H1 (cell line): Measurements from ENCODE around the gene BAG2. TPM values are rescaled to one million over a fixed set of nuclear protein-coding genes. Genes with fewer than 3 reads are reported as not detected.

Source experiments
- CTCF ChIA-PET: fragments of 300-600 bp; sonication (Branson Sonifier 250); formaldehyde crosslinking; loops from one replicate; lab custom pipeline; 2021; ENCODE audit not compliant: partially characterized antibody; lab: Charles Lee
- POLR2A ChIA-PET: fragments of 300-600 bp; sonication (Branson Sonifier 250); formaldehyde crosslinking; loops from one replicate; lab custom pipeline; 2021; ENCODE audit warnings: inconsistent platforms; ENCODE audit not compliant: partially characterized antibody; lab: Charles Lee
- DNase-seq, 2 experiments: peaks; one replicate each; pipeline versions ENCODE4 v3.0.0 to v3.0.0-alpha.2; 2010 to 2022; ENCODE audit warnings: low spot score in 2 of 2, low read depth in 1 of 2, mixed read lengths in 1 of 2
- FAIRE-seq: peaks from 2 replicates; lab custom pipeline; 2011; peaks lifted over from hg19 to GRCh38; lab: Jason Lieb, UNC
- H2AFZ ChIP-seq: 2 replicates; pipeline ENCODE4 v1.8.1; 2012; ENCODE audit warnings: low read length, inconsistent platforms
- H2AK5ac ChIP-seq: 2 replicates; pipeline ENCODE4 v1.6.1; 2013; ENCODE audit warnings: low read depth, low read length
- H2BK120ac ChIP-seq: replicated peaks from 2 replicates; pipeline ENCODE3; 2013; ENCODE audit warnings: low read depth, low read length, inconsistent platforms
- H2BK12ac ChIP-seq: 2 replicates; pipeline ENCODE4 v1.6.1; 2013; ENCODE audit warnings: low read depth, low read length
- H2BK15ac ChIP-seq: 2 replicates; pipeline ENCODE4 v1.6.1; 2013; ENCODE audit warnings: low read length
- H2BK20ac ChIP-seq: 2 replicates; pipeline ENCODE4 v1.6.1; 2013; ENCODE audit warnings: low read length
- H2BK5ac ChIP-seq: 2 replicates; pipeline ENCODE4 v1.6.1; 2013; ENCODE audit warnings: low read depth, low read length
- H3K14ac ChIP-seq: 2 replicates; pipeline ENCODE4 v1.6.1; 2013; ENCODE audit warnings: inconsistent platforms; ENCODE audit not compliant: insufficient read length
- H3K18ac ChIP-seq: 2 replicates; pipeline ENCODE4 v1.6.1; 2013; ENCODE audit warnings: low read length; ENCODE audit errors: extremely low read depth
- H3K23ac ChIP-seq: 2 replicates; pipeline ENCODE4 v1.6.1; 2013; ENCODE audit warnings: inconsistent platforms; ENCODE audit not compliant: insufficient read length
- H3K23me2 ChIP-seq: 2 replicates; pipeline ENCODE4 v1.6.1; 2013; ENCODE audit warnings: low read depth, low read length
- H3K27ac ChIP-seq: 2 replicates; pipeline ENCODE4 v1.6.1; 2011; ENCODE audit warnings: low read depth, low read length, inconsistent platforms
- H3K27me3 ChIP-seq, 4 experiments: replicated peaks in 1 of 4; 1 replicate in 1 of 4; 2 replicates in 3 of 4; pipeline versions ENCODE4 v1.6.1 to v1.8.1; 2011 to 2013; ENCODE audit warnings: low read length in 3 of 4, mild to moderate bottlenecking in 3 of 4, inconsistent platforms in 2 of 4, mixed read lengths in 2 of 4, moderate library complexity in 1 of 4; ENCODE audit not compliant: control insufficient read depth in 3 of 4, insufficient read depth in 3 of 4; ENCODE audit errors: extremely low read depth in 1 of 4
- H3K36me3 ChIP-seq, 4 experiments: 2 replicates each; pipeline versions ENCODE4 v1.6.1 to v1.8.1; 2011 to 2013; ENCODE audit warnings: mild to moderate bottlenecking in 4 of 4, low read length in 3 of 4, moderate library complexity in 2 of 4, control low read depth in 1 of 4, inconsistent platforms in 1 of 4; ENCODE audit not compliant: insufficient read depth in 4 of 4, control insufficient read depth in 2 of 4
- H3K4ac ChIP-seq: replicated peaks from 2 replicates; pipeline ENCODE3; 2013; ENCODE audit warnings: low read length, low read depth, mixed read lengths, inconsistent platforms; ENCODE audit not compliant: insufficient read length
- H3K4me1 ChIP-seq, 4 experiments: replicated peaks in 1 of 4; 1 replicate in 1 of 4; 2 replicates in 3 of 4; pipeline versions ENCODE4 v1.6.1 to v1.8.1; 2011 to 2013; ENCODE audit warnings: low read length in 3 of 4, inconsistent platforms in 2 of 4, mixed read lengths in 1 of 4; ENCODE audit not compliant: insufficient read depth in 4 of 4, control insufficient read depth in 3 of 4
- H3K4me2 ChIP-seq, 2 experiments: 2 replicates each; pipeline versions ENCODE4 v1.6.1 to v1.8.1; 2011 to 2013; ENCODE audit warnings: low read depth in 2 of 2, low read length in 2 of 2, control low read depth in 1 of 2, inconsistent platforms in 1 of 2, mild to moderate bottlenecking in 1 of 2; ENCODE audit not compliant: insufficient read depth in 1 of 2
- H3K4me3 ChIP-seq, 4 experiments: fragments of 200-600, 300-600 bp in 1 of 4; sonication (generic), shearing (Covaris generic), sonication (Bioruptor Twin) in 1 of 4; 2 replicates each; pipeline versions ENCODE4 v1.5.1 to v1.8.1; 2011 to 2016; ENCODE audit warnings: low read length in 4 of 4, low read depth in 3 of 4, control low read depth in 2 of 4, inconsistent platforms in 2 of 4, mild to moderate bottlenecking in 2 of 4, mixed read lengths in 1 of 4, moderate library complexity in 1 of 4; ENCODE audit not compliant: insufficient read depth in 2 of 4; ENCODE audit errors: extremely low read depth in 1 of 4
- H3K56ac ChIP-seq: replicated peaks from 2 replicates; pipeline ENCODE3; 2013; ENCODE audit warnings: low read depth, mild to moderate bottlenecking, mixed read lengths, low read length, inconsistent platforms; ENCODE audit not compliant: insufficient read length
- H3K79me1 ChIP-seq: 2 replicates; pipeline ENCODE4 v1.6.1; 2013; ENCODE audit warnings: low read depth, low read length, control low read depth
- H3K79me2 ChIP-seq, 2 experiments: 2 replicates each; pipeline versions ENCODE4 v1.6.1 to v1.8.1; 2012 to 2013; ENCODE audit warnings: low read length in 2 of 2, mild to moderate bottlenecking in 2 of 2, inconsistent platforms in 1 of 2; ENCODE audit not compliant: insufficient read depth in 2 of 2, control insufficient read depth in 1 of 2
- H3K9ac ChIP-seq, 4 experiments: replicated peaks in 1 of 4; 1 replicate in 1 of 4; 2 replicates in 3 of 4; pipeline versions ENCODE4 v1.6.1 to v1.8.1; 2011 to 2013; ENCODE audit warnings: low read depth in 3 of 4, low read length in 3 of 4, control low read depth in 2 of 4, mild to moderate bottlenecking in 2 of 4, moderate library complexity in 2 of 4, inconsistent platforms in 1 of 4; ENCODE audit errors: extremely low read depth in 1 of 4
- H3K9me3 ChIP-seq, 2 experiments: 2 replicates each; pipeline versions ENCODE4 v1.6.1 to v1.8.1; 2012 to 2013; ENCODE audit warnings: mild to moderate bottlenecking in 2 of 2, moderate library complexity in 2 of 2, control low read depth in 1 of 2, inconsistent platforms in 1 of 2, low read depth in 1 of 2, low read length in 1 of 2, mixed read lengths in 1 of 2; ENCODE audit not compliant: insufficient read depth in 2 of 2
- H4K20me1 ChIP-seq, 2 experiments: replicated peaks in 1 of 2; 2 replicates each; pipeline versions ENCODE3 to v1.8.1; 2011 to 2013; ENCODE audit warnings: inconsistent platforms in 2 of 2, low read length in 2 of 2, mild to moderate bottlenecking in 1 of 2; ENCODE audit not compliant: insufficient read depth in 2 of 2, control insufficient read depth in 1 of 2
- H4K5ac ChIP-seq: 2 replicates; pipeline ENCODE4 v1.6.1; 2013; ENCODE audit warnings: low read length, low read depth, mixed read lengths, inconsistent platforms; ENCODE audit not compliant: insufficient read length
- H4K8ac ChIP-seq: 2 replicates; pipeline ENCODE4 v1.8.0; 2013; ENCODE audit warnings: mild to moderate bottlenecking, moderate library complexity, low read length, inconsistent platforms; ENCODE audit not compliant: insufficient read depth; ENCODE audit errors: extremely low read depth
- H4K91ac ChIP-seq: replicated peaks from 2 replicates; pipeline ENCODE3; 2013; ENCODE audit warnings: low read length, mixed read lengths, inconsistent platforms; ENCODE audit not compliant: insufficient read length
- RAD21 ChIP-seq, 2 experiments: IDR thresholded peaks in 1 of 2; conservative IDR thresholded peaks in 1 of 2; 2 replicates each; pipeline ENCODE4 v1.6.1; 2011; ENCODE audit warnings: low read depth in 2 of 2, low read length in 2 of 2, improper control_type of control experiment in 1 of 2, inconsistent platforms in 1 of 2, mild to moderate bottlenecking in 1 of 2, moderate library complexity in 1 of 2
- SIN3A ChIP-seq, 2 experiments: IDR thresholded peaks in 1 of 2; conservative IDR thresholded peaks in 1 of 2; 2 replicates each; pipeline ENCODE4 v1.6.1; 2011 to 2012; ENCODE audit warnings: low read length in 2 of 2, improper control_type of control experiment in 1 of 2, low read depth in 1 of 2, mild to moderate bottlenecking in 1 of 2
- ZNF274 ChIP-seq: IDR thresholded peaks from 2 replicates; pipeline ENCODE4 v1.7.0; 2012; ENCODE audit warnings: low read length, borderline replicate concordance; ENCODE audit errors: extremely low read depth
- WGBS, 2 experiments: shearing (Covaris generic) in 1 of 2; methylation state at CpG; one replicate each; pipeline versions ENCODE4 v1.1.6 to v1.1.7; 2013 to 2015; ENCODE audit warnings: low lambda C conversion rate in 2 of 2, mixed read lengths in 2 of 2, inconsistent platforms in 1 of 2, low coverage in 1 of 2, missing lambda C conversion rate in 1 of 2; ENCODE audit not compliant: insufficient replicate concordance in 2 of 2, insufficient coverage in 1 of 2, insufficient read length in 1 of 2; ENCODE audit errors: extremely low coverage in 1 of 2, missing lambda C conversion rate in 1 of 2; 5-methylcytosine and 5-hydroxymethylcytosine counted together
- polyA plus RNA-seq, 7 experiments: library from polyadenylated mRNA; depleted of rRNA in 3 of 7; stranded (reverse) in 5 of 7; unstranded in 2 of 7; fragments of >200 nt in 5 of 7; fragments of 200-250 nt in 2 of 7; gene quantifications; 1 replicate in 5 of 7; 2 replicates in 1 of 7; 4 replicates in 1 of 7; pipeline versions ENCODE4 v1.2.1 to v1.2.3, GENCODE V29; 2011 to 2013; ENCODE audit warnings: missing spikeins in 2 of 7, mixed read lengths in 2 of 7
- total RNA-seq: library from RNA; stranded (reverse); fragmentation: NEBNext Ultra II Directional; extraction: Animal tissue kit (Norgen Biotek cat#: 25700); gene quantifications from 2 replicates; pipeline ENCODE4 v1.2.1, GENCODE V29; 2021

The BAG2 gene
- total and polyA plus RNA-seq, 2 of the 8 experiments (the other 6 are each of a cell fraction or from before 2014, with no cell fraction given) = 4.4 to 7.4 TPM

DNA sequence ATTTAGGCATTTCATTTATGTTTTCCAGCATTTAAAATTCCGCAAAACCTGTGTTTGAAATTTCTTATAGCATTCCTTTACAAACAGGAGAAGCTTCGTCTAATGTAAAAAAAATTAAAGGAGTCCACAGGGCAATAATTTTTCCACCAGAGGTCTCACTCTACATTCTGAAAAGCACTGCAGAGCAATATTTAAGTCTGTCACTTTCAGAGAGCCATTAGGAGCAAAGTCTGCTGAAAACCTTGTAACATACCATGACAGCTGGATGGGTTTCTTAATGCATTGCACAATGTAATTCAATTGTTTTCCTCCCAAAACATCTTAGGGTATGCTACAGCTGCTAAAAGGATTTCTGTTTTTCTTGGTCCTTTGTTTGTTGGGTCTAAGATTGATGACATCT is 18.0 kb downstream of the BAG2 start:
- Histone ChIP-seq H3K4me1 (no peaks in the 10 kb centered on the region), H2BK120ac (no peak overlapping the region), H3K4me2 (no peak overlapping the region), H2BK15ac (no peak overlapping the region), H3K9me3 (no peaks in the 10 kb centered on the region), H2AFZ (no peak overlapping the region), H3K4me3 (no peak overlapping the region), H3K79me2 (no peaks in the 10 kb centered on the region), H4K8ac (no peak overlapping the region), H4K91ac (no peak overlapping the region), H2AK5ac (no peak overlapping the region), H3K4ac (no peak overlapping the region), H3K9ac (peak overlapping the region in 1 of 4 experiments; percentile 34; a peak in 1 of 7 replicates), H3K27me3 (no peaks in the 10 kb centered on the region), H3K36me3 (peaks cover 0 to 26% (median 15%) of the 10 kb centered on the region in 4 experiments; a peak in 5 of 8 replicates), H2BK12ac (no peak overlapping the region), H3K79me1 (no peaks in the 10 kb centered on the region), H4K5ac (no peak overlapping the region), H3K27ac (no peak overlapping the region), H3K14ac (no peak overlapping the region), H2BK20ac (no peak overlapping the region), H3K23ac (no peak overlapping the region), H3K56ac (no peak overlapping the region), H3K23me2 (no peaks in the 10 kb centered on the region), H2BK5ac (no peak overlapping the region), H3K18ac (no peak overlapping the region), H4K20me1 (peaks cover 2 to 3% of the 10 kb centered on the region in 2 experiments)
- no peak for TF ChIP-seq ZNF274
- no peak for TF ChIP-seq SIN3A (conservative IDR thresholded peaks at IDR 0.05 in 1 of 2, IDR thresholded peaks at IDR 0.05 in 1 of 2; ENCODE audit: low read depth in 1 of 2, low read length in 2 of 2)
- peak; percentile 16 to 17; a peak in 1 of 4 replicates for TF ChIP-seq RAD21 (IDR thresholded peaks at IDR 0.05 in 1 of 2, conservative IDR thresholded peaks at IDR 0.05 in 1 of 2; ENCODE audit: low read depth in 2 of 2, low read length in 2 of 2)
- no peak for DNase-seq
- ChIA-PET POLR2A (interaction anchor here (1.0 to 1.3 kb wide), 2 partner anchors 12 to 126 kb away, joined by 3 read pairs; no protein-coding TSS in a partner anchor), CTCF (interaction anchor here (1.0 to 2.1 kb wide), 5 partner anchors 8 to 136 kb away, joined by 3 to 13 read pairs (median 4); partner anchors contain the start of genes BAG2 and PRIM2)
- FAIRE-seq = no peak
- 92% methylated on average over 2 of the region's 2 CpGs; no CpG with 5 or more reads in 1 of the 2 experiments for WGBS, 2 experiments
